Thyroid gland (tissue), 4 donors: Measurements from ENCODE around the gene LONP2.

Source experiments
- CTCF ChIP-seq, 6 experiments: fragments of 200-600 bp in 3 of 6; fragments of 450-650 bp in 3 of 6; sonication (generic) in 3 of 6; IDR thresholded peaks; one replicate each; pipeline ENCODE4 v1.5.1; 2016 to 2019; ENCODE audit warnings: antibody characterized with exemption in 6 of 6, mild to moderate bottlenecking in 2 of 6, inconsistent platforms in 1 of 6, moderate library complexity in 1 of 6
- POLR2A ChIP-seq, 2 donors: fragments of 450-650 bp; IDR thresholded peaks; one replicate each; pipeline ENCODE4 v1.6.1; 2017; ENCODE audit warnings: antibody characterized with exemption in 2 of 2, mild to moderate bottlenecking in 2 of 2, moderate library complexity in 1 of 2

- no peak for TF ChIP-seq CTCF (IDR thresholded peaks at IDR 0.05)
- no peak for TF ChIP-seq POLR2A (IDR thresholded peaks at IDR 0.05)
These were observed 72.9 kb downstream of the LONP2 start for GRCh38 chr16:48317026-48317425.
